ENCODE measurements around the gene PI16.

The PI16 gene

GRCh38 chr6:36927691-36928546, 26.6 kb upstream of the PI16 start:
- no peak for TF ChIP-seq CTCF (IDR thresholded peaks at IDR 0.05; ENCODE audit: low read depth, low read length, missing control alignments)
- H3K4me3 ChIP-seq (replicated peaks; ENCODE audit: low read depth, low read length): no peak overlapping the region
- no peak for DNase-seq (ENCODE audit: extremely low read depth, low read depth)

GRCh38 chr6:36928547-36928918, 26.0 kb upstream of the PI16 start:
- TF ChIP-seq CTCF (IDR thresholded peaks at IDR 0.05; ENCODE audit: low read depth, low read length, missing control alignments): no peak
- DNase-seq (ENCODE audit: extremely low read depth, low read depth): no peak
- no peak overlapping the region for H3K4me3 ChIP-seq (replicated peaks; ENCODE audit: low read depth, low read length)

GRCh38 chr6:36929152-36929551, 25.4 kb upstream of the PI16 start:
- DNase-seq (ENCODE audit: extremely low read depth, low read depth): no peak
- no peak for TF ChIP-seq CTCF (IDR thresholded peaks at IDR 0.05; ENCODE audit: low read depth, low read length, missing control alignments)
- H3K4me3 ChIP-seq (replicated peaks; ENCODE audit: low read depth, low read length): no peak overlapping the region

- no peak for TF ChIP-seq CTCF (IDR thresholded peaks at IDR 0.05; ENCODE audit: low read depth, low read length, missing control alignments)
- H3K4me3 ChIP-seq (replicated peaks; ENCODE audit: low read depth, low read length): no peak overlapping the region
- DNase-seq (ENCODE audit: extremely low read depth, low read depth): no peak
Measured at GRCh38 chr6:36929607-36930006, 24.9 kb upstream of the PI16 start.

GRCh38 chr6:36930483-36930882, 24.1 kb upstream of the PI16 start:
- TF ChIP-seq CTCF (IDR thresholded peaks at IDR 0.05; ENCODE audit: low read depth, low read length, missing control alignments): no peak
- no peak for DNase-seq (ENCODE audit: extremely low read depth, low read depth)
- no peak overlapping the region for H3K4me3 ChIP-seq (replicated peaks; ENCODE audit: low read depth, low read length)

- no peak for DNase-seq (ENCODE audit: extremely low read depth, low read depth)
- no peak for TF ChIP-seq CTCF (IDR thresholded peaks at IDR 0.05; ENCODE audit: low read depth, low read length, missing control alignments)
Measured at GRCh38 chr6:36933102-36933501, 21.4 kb upstream of the PI16 start.

GRCh38 chr6:36933519-36933918, 21.0 kb upstream of the PI16 start:
- TF ChIP-seq CTCF (IDR thresholded peaks at IDR 0.05; ENCODE audit: low read depth, low read length, missing control alignments): no peak
- no peak overlapping the region for H3K4me3 ChIP-seq (replicated peaks; ENCODE audit: low read depth, low read length)

More at GRCh38 chr6:36933102-36933501, 21.4 kb upstream of the PI16 start:
- H3K4me3 ChIP-seq (replicated peaks; ENCODE audit: low read depth, low read length): no peak overlapping the region

More at GRCh38 chr6:36933519-36933918, 21.0 kb upstream of the PI16 start:
- no peak for DNase-seq (ENCODE audit: extremely low read depth, low read depth)

Data from HFF-Myc (cell line).